Small intestine (tissue), 7 donors: ENCODE measurements around the gene PRICKLE2. TPM values are rescaled to one million over a fixed set of nuclear protein-coding genes. Genes with fewer than 3 reads are reported as not detected.

Source experiments
- DNase-seq, 2 donors: peaks; one replicate each; pipeline versions ENCODE4 v3.0.0 to v3.0.0-alpha.2; 2013
- FAIRE-seq: peaks from 2 replicates; lab custom pipeline; 2012; peaks lifted over from hg19 to GRCh38; lab: Jason Lieb, UNC
- H3K27ac ChIP-seq, 3 donors: one replicate each; pipeline ENCODE4 v1.5.1; 2013; ENCODE audit warnings: low read length in 2 of 3, mild to moderate bottlenecking in 2 of 3, control low read depth in 1 of 3, inconsistent platforms in 1 of 3, low read depth in 1 of 3, moderate library complexity in 1 of 3
- H3K27me3 ChIP-seq, 3 donors: one replicate each; pipeline ENCODE4 v1.6.1; 2013; ENCODE audit warnings: low read length in 3 of 3, inconsistent platforms in 1 of 3; ENCODE audit not compliant: control insufficient read depth in 3 of 3, insufficient read depth in 3 of 3
- H3K36me3 ChIP-seq, 3 donors: one replicate each; pipeline ENCODE4 v1.6.1; 2013; ENCODE audit warnings: low read length in 3 of 3, inconsistent platforms in 1 of 3, low read depth in 1 of 3, mild to moderate bottlenecking in 1 of 3, moderate library complexity in 1 of 3; ENCODE audit not compliant: control insufficient read depth in 3 of 3, insufficient read depth in 2 of 3
- H3K4me1 ChIP-seq, 3 donors: one replicate each; pipeline ENCODE4 v1.6.1; 2013; ENCODE audit warnings: low read length in 2 of 3, inconsistent platforms in 1 of 3, low read depth in 1 of 3, mild to moderate bottlenecking in 1 of 3, moderate library complexity in 1 of 3; ENCODE audit not compliant: control insufficient read depth in 3 of 3, insufficient read depth in 2 of 3
- H3K4me3 ChIP-seq, 3 donors: one replicate each; pipeline ENCODE4 v1.5.1; 2013; ENCODE audit warnings: low read length in 3 of 3, control low read depth in 1 of 3, inconsistent platforms in 1 of 3, low read depth in 1 of 3, mild to moderate bottlenecking in 1 of 3, moderate library complexity in 1 of 3
- H3K9me3 ChIP-seq, 2 donors: one replicate each; pipeline ENCODE4 v1.6.1; 2013; ENCODE audit warnings: low read depth in 1 of 2, low read length in 1 of 2; ENCODE audit not compliant: control insufficient read depth in 2 of 2, insufficient read depth in 1 of 2
- WGBS, 3 donors: extraction: QIAGEN DNeasy Blood & Tissue Kit; methylation state at CpG; one replicate each; pipeline ENCODE4 v1.1.7; 2013; 5-methylcytosine and 5-hydroxymethylcytosine counted together
- polyA plus RNA-seq, 4 donors: library from polyadenylated mRNA; stranded (reverse) in 3 of 4; unstranded in 1 of 4; fragments of 200-250 nt in 3 of 4; fragments of 120-200 nt in 1 of 4; gene quantifications; one replicate each; pipeline versions ENCODE4 v1.2.1 to v1.2.3, GENCODE V29; 2013
- donor health status: healthy with polysubstance abuse.
- donor health status: control.
- donor health status: control.
- donor health status: Bipolar disorder and iron deficiency.
- donor health status: healthy.

PRICKLE2 gene
- polyA plus RNA-seq, 4 donors, result 0.54 to 3.7 (median 2.5) TPM; not detected in 1

- WGBS, 3 donors, result 37 to 61% (median 56%) methylated on average over 5 of the region's 5 CpGs
- Histone ChIP-seq H3K9me3 (no peaks in the 10 kb centered on the region), H3K27me3 (no peaks in the 10 kb centered on the region), H3K36me3 (no peaks in the 10 kb centered on the region), H3K4me1 (peaks cover 0 to 15% (median 0%) of the 10 kb centered on the region in 3 donors), H3K27ac (no peak overlapping the region), H3K4me3 (no peak overlapping the region)
- FAIRE-seq (no peak), DNase-seq (peak in 1 of 2 donors; percentile 8)
These were observed 55.0 kb downstream of the PRICKLE2 start for GRCh38 chr3:64170270-64170669.

GRCh38 chr3:64167868-64168267 lies 57.4 kb downstream of the PRICKLE2 start:
- Histone ChIP-seq H3K27me3 (no peaks in the 10 kb centered on the region), H3K36me3 (no peaks in the 10 kb centered on the region), H3K27ac (no peak overlapping the region), H3K4me3 (no peak overlapping the region), H3K9me3 (no peaks in the 10 kb centered on the region), H3K4me1 (peaks cover 0 to 3% (median 0%) of the 10 kb centered on the region in 3 donors)
- WGBS, 3 donors, result 70 to 95% (median 81%) methylated on average over 1 of the region's 1 CpG
- FAIRE-seq, result no peak
- DNase-seq, result no peak

- Histone ChIP-seq H3K4me1 (peaks cover 0 to 3% (median 0%) of the 10 kb centered on the region in 3 donors), H3K9me3 (no peaks in the 10 kb centered on the region), H3K4me3 (no peak overlapping the region), H3K27me3 (no peaks in the 10 kb centered on the region), H3K27ac (no peak overlapping the region), H3K36me3 (no peaks in the 10 kb centered on the region)
- DNase-seq (no peak), FAIRE-seq (no peak)
- WGBS, 3 donors, result 55 to 62% (median 57%) methylated on average over 4 of the region's 4 CpGs
These were observed 57.9 kb downstream of the PRICKLE2 start for GRCh38 chr3:64167351-64167750.

GRCh38 chr3:64166584-64167162 lies 58.6 kb downstream of the PRICKLE2 start:
- H3K4me3 ChIP-seq, result no peak overlapping the region
- DNase-seq, result no peak
- no peak overlapping the region for H3K27ac ChIP-seq
- FAIRE-seq, result no peak
- peaks cover 0 to 3% (median 0%) of the 10 kb centered on the region in 3 donors for H3K4me1 ChIP-seq
- H3K36me3 ChIP-seq, result no peaks in the 10 kb centered on the region
- H3K9me3 ChIP-seq, result no peaks in the 10 kb centered on the region
- WGBS, 3 donors, result 43 to 64% (median 49%) methylated on average over 4 of the region's 4 CpGs
- H3K27me3 ChIP-seq, result no peaks in the 10 kb centered on the region

GRCh38 chr3:64164349-64164748 lies 60.9 kb downstream of the PRICKLE2 start:
- H3K27ac ChIP-seq, result no peak overlapping the region
- FAIRE-seq (no peak), DNase-seq (no peak)
- H3K4me1 ChIP-seq, result peaks cover 0 to 9% (median 0%) of the 10 kb centered on the region in 3 donors
- peaks cover 0 to under 1% (median 0%) of the 10 kb centered on the region in 3 donors for H3K36me3 ChIP-seq
- H3K27me3 ChIP-seq, result no peaks in the 10 kb centered on the region
- H3K4me3 ChIP-seq, result no peak overlapping the region
- H3K9me3 ChIP-seq, result no peaks in the 10 kb centered on the region
- 78 to 95% (median 90%) methylated on average over 2 of the region's 2 CpGs for WGBS, 3 donors

GRCh38 chr3:64163755-64164148 lies 61.5 kb downstream of the PRICKLE2 start:
- peak in 1 of 2 donors; percentile 35 for DNase-seq
- peaks cover 0 to 6% (median 0%) of the 10 kb centered on the region in 3 donors for H3K36me3 ChIP-seq
- H3K27me3 ChIP-seq, result no peaks in the 10 kb centered on the region
- peaks cover 0 to 9% (median 0%) of the 10 kb centered on the region in 3 donors for H3K4me1 ChIP-seq
- no peak for FAIRE-seq
- no peak overlapping the region for H3K4me3 ChIP-seq
- H3K27ac ChIP-seq, result no peak overlapping the region
- no peaks in the 10 kb centered on the region for H3K9me3 ChIP-seq
- 79 to 90% (median 82%) methylated on average over 4 of the region's 4 CpGs for WGBS, 3 donors

GRCh38 chr3:64163019-64163754 lies 62.1 kb downstream of the PRICKLE2 start:
- Histone ChIP-seq H3K36me3 (peaks cover 0 to 6% (median 0%) of the 10 kb centered on the region in 3 donors), H3K4me3 (no peak overlapping the region), H3K27me3 (no peaks in the 10 kb centered on the region), H3K27ac (no peak overlapping the region), H3K9me3 (no peaks in the 10 kb centered on the region), H3K4me1 (peaks cover 0 to 9% (median 0%) of the 10 kb centered on the region in 3 donors)
- 82 to 85% (median 85%) methylated on average over 8 of the region's 8 CpGs for WGBS, 3 donors
- FAIRE-seq, result no peak
- no peak for DNase-seq

GRCh38 chr3:64161481-64161952 lies 63.7 kb downstream of the PRICKLE2 start:
- DNase-seq (no peak), FAIRE-seq (no peak)
- WGBS, 3 donors, result 1 to 5% (median 4%) methylated on average over 2 of the region's 2 CpGs
- Histone ChIP-seq H3K4me3 (no peak overlapping the region), H3K36me3 (peaks cover 0 to 11% (median 0%) of the 10 kb centered on the region in 3 donors), H3K27me3 (no peaks in the 10 kb centered on the region), H3K4me1 (peaks cover 0 to 6% (median 0%) of the 10 kb centered on the region in 3 donors), H3K27ac (no peak overlapping the region), H3K9me3 (no peaks in the 10 kb centered on the region)
